HepG2 (cell line): Measurements from ENCODE around the gene SUSD2. TPM values are rescaled to one million over a fixed set of nuclear protein-coding genes. Genes with fewer than 3 reads are reported as not detected.

Source experiments
- ATF2 ChIP-seq: sonication (generic); formaldehyde crosslinking; IDR thresholded peaks from 2 replicates; pipeline ENCODE4 v1.4.0; 2020; ENCODE audit warnings: missing genetic modification reagents
- ATF3 ChIP-seq: sonication (generic); formaldehyde crosslinking; IDR thresholded peaks from 2 replicates; pipeline ENCODE4 v1.4.0; 2020; ENCODE audit warnings: missing genetic modification reagents
- CHD4 ChIP-seq: fragments of 200-600 bp; sonication (generic); IDR thresholded peaks from 2 replicates; pipeline ENCODE4 v1.7.0; 2017; ENCODE audit warnings: mild to moderate bottlenecking, low read length, borderline replicate concordance
- FOSL1 ChIP-seq: sonication (generic); formaldehyde crosslinking; IDR thresholded peaks from 2 replicates; pipeline ENCODE4 v1.9.0; 2021; ENCODE audit warnings: missing genetic modification reagents, borderline replicate concordance
- GATAD2A ChIP-seq: IDR thresholded peaks from 2 replicates; pipeline ENCODE4 v1.6.1; 2016
- GTF3A ChIP-seq: sonication (generic); formaldehyde crosslinking; conservative IDR thresholded peaks from 2 replicates; pipeline ENCODE4 v1.4.0; 2020; ENCODE audit warnings: mild to moderate bottlenecking, missing genetic modification reagents
- KDM3A ChIP-seq: IDR thresholded peaks from 2 replicates; pipeline ENCODE4 v1.6.1; 2018; ENCODE audit warnings: low read depth, missing compliant biosample characterization
- KMT2A ChIP-seq: sonication (generic); formaldehyde crosslinking; IDR thresholded peaks from 2 replicates; pipeline ENCODE4 v1.4.0; 2020; ENCODE audit warnings: missing genetic modification reagents
- MIER3 ChIP-seq: IDR thresholded peaks from 2 replicates; pipeline ENCODE4 v1.6.1; 2016; ENCODE audit warnings: missing compliant biosample characterization, borderline replicate concordance
- MTA1 ChIP-seq: sonication (generic); formaldehyde crosslinking; IDR thresholded peaks from 2 replicates; pipeline ENCODE4 v1.4.0; 2020; ENCODE audit warnings: missing genetic modification reagents, mild to moderate bottlenecking, borderline replicate concordance
- PRPF4 ChIP-seq: fragments of 200-400 bp; formaldehyde crosslinking; IDR thresholded peaks from 2 replicates; pipeline ENCODE4 v1.6.1; 2016; ENCODE audit warnings: low read length, low read depth; ENCODE audit not compliant: poor library complexity, severe bottlenecking
- RAD21 ChIP-seq: fragments of 450-650 bp; formaldehyde crosslinking; IDR thresholded peaks from 2 replicates; pipeline ENCODE4 v1.5.0; 2020; ENCODE audit warnings: mild to moderate bottlenecking
- RFXAP ChIP-seq: sonication (generic); formaldehyde crosslinking; IDR thresholded peaks from 2 replicates; pipeline ENCODE4 v1.4.0; 2020; ENCODE audit warnings: missing genetic modification reagents, borderline replicate concordance
- SATB2 ChIP-seq: sonication (generic); formaldehyde crosslinking; IDR thresholded peaks from 2 replicates; pipeline ENCODE4 v1.5.0; 2020; ENCODE audit warnings: missing genetic modification reagents
- SOX6 ChIP-seq, 2 experiments: fragments of 450-650 bp in 1 of 2; sonication (generic) in 1 of 2; formaldehyde crosslinking in 1 of 2; IDR thresholded peaks; 2 replicates each; pipeline versions ENCODE4 v1.4.0 to v1.6.1; 2017 to 2020; ENCODE audit warnings: antibody characterized with exemption in 1 of 2, mild to moderate bottlenecking in 1 of 2, missing genetic modification reagents in 1 of 2
- TFAP4 ChIP-seq: sonication (generic); IDR thresholded peaks from 2 replicates; pipeline ENCODE4 v1.6.1; 2016; ENCODE audit warnings: low read depth, borderline replicate concordance
- ZFP62 ChIP-seq: sonication (generic); formaldehyde crosslinking; IDR thresholded peaks from 2 replicates; pipeline ENCODE4 v1.4.0; 2020; ENCODE audit warnings: missing genetic modification reagents
- ZHX1 ChIP-seq: sonication (generic); formaldehyde crosslinking; IDR thresholded peaks from 2 replicates; pipeline ENCODE4 v1.8.1; 2022; ENCODE audit warnings: low read depth, mild to moderate bottlenecking, missing genetic modification reagents
- ZMYM3 ChIP-seq: sonication (generic); formaldehyde crosslinking; IDR thresholded peaks from 2 replicates; pipeline ENCODE4 v1.5.1; 2020; ENCODE audit warnings: mild to moderate bottlenecking, missing genetic modification reagents
- ZNF512B ChIP-seq: sonication (generic); formaldehyde crosslinking; IDR thresholded peaks from 2 replicates; pipeline ENCODE4 v1.5.1; 2020; ENCODE audit warnings: missing genetic modification reagents, mild to moderate bottlenecking, borderline replicate concordance
- ZNF792 ChIP-seq: IDR thresholded peaks from 2 replicates; pipeline ENCODE4 v1.6.1; 2016
- polyA plus RNA-seq, 8 experiments: library from polyadenylated mRNA; depleted of rRNA in 3 of 8; stranded (reverse) in 7 of 8; unstranded in 1 of 8; fragments of >200 nt; fragmentation: Illumina TruSeq in 4 of 8; extraction: Trizol in 4 of 8; gene quantifications; 2 replicates each; pipeline versions ENCODE4 v1.2.1 to v1.2.3, GENCODE V29; 2011 to 2016; ENCODE audit warnings: low read depth in 4 of 8, missing spikeins in 1 of 8, mixed read lengths in 1 of 8; ENCODE audit not compliant: insufficient read depth in 1 of 8
- total RNA-seq, 5 experiments: library from RNA; depleted of rRNA; stranded (reverse); fragments of >200 nt; fragmentation: Illumina TruSeq; extraction: Trizol; gene quantifications; 2 replicates each; pipeline ENCODE4 v1.2.3, GENCODE V29; 2016; ENCODE audit warnings: low read depth in 1 of 5

The SUSD2 gene
- total and polyA plus RNA-seq, 2 of the 13 experiments (the other 11 are each of a cell fraction or from before 2014, with no cell fraction given), result 2.1 to 11.0 TPM

GRCh38 chr22:24156913-24157821 lies 24.1 kb upstream of the SUSD2 start (continued):
- TF ChIP-seq FOSL1 (no peak), MTA1 (CRISPR knock-in tag) (no peak), ZNF792 (CRISPR knock-in tag) (peak; percentile 83; the same call in 1 of the 2 replicates), RFXAP (CRISPR knock-in tag) (no peak), ZNF512B (no peak), SATB2 (no peak), KDM3A (CRISPR knock-in tag) (peak; percentile 51; the same call in 1 of the 2 replicates), ZMYM3 (no peak), CHD4 (no peak), KMT2A (CRISPR knock-in tag) (peak; percentile 77; the same call in 1 of the 2 replicates), ATF3 (CRISPR knock-in tag) (no peak), ATF2 (CRISPR knock-in tag) (0 out of 2 replicates have a peak, but pooled peaks have one; percentile 27), ZHX1 (CRISPR knock-in tag) (no peak), MIER3 (CRISPR knock-in tag) (peak; percentile 21; the same call in 1 of the 2 replicates), TFAP4 (peak; percentile 52; the same call in 1 of the 2 replicates), GTF3A (CRISPR knock-in tag) (no peak), ZFP62 (no peak), PRPF4 (peak; percentile 73), SOX6 (IDR thresholded peaks at IDR 0.05) (no peak), SOX6 (CRISPR knock-in tag; IDR thresholded peaks at IDR 0.05) (peak; percentile 53), RAD21 (peak; percentile 60; the same call in 1 of the 2 replicates), GATAD2A (peak; percentile 71)
